DMS114 treated with DMSO at 0.1 percent for 48 hours (cell line): ENCODE measurements around the gene ENTPD1.
"Not testable (repeated sequence)": the region's sequence is repeated elsewhere in the genome, so short reads cannot be mapped to it uniquely, and the experiment has no call there.

Experiments used
- DNase-seq: peaks from one replicate; lab custom pipeline; 2025; ENCODE audit not compliant: unreplicated experiment; lab: John Stamatoyannopoulos, UW

ENTPD1 gene

GRCh38 chr10:95756041-95756761 lies at the start of gene ENTPD1:
ENTPD1 (plus strand) TSS chr10:95756163; CDS start chr10:95756240, 77 bp downstream.
- no peak for DNase-seq

GRCh38 chr10:95706573-95706972 lies 49.4 kb upstream of the ENTPD1 start:
- no peak for DNase-seq

DNA sequence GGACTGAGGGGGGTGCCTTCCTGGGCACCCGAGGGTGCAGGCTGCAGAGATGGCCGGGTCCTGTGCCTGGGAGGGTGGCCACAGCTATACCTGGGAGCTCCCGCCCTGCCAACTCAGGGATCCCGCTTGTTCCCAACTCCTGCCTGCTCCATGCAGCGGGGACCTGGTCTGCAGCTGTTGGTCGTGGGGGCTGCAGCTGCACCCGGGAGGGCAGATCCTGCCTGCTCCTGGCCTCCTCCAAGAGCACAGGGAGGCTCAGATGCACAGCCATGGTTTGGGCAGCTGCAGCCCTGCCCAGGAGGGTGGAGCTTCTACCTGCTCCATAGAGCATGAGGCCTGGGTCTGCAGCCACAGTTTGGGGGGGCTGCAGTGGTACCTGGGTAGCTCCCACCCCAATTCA lies 49.0 kb upstream of the ENTPD1 start:
- no peak for DNase-seq

GRCh38 chr10:95711492-95711891 lies 44.5 kb upstream of the ENTPD1 start:
- DNase-seq: no peak

GRCh38 chr10:95716466-95716865 lies 39.5 kb upstream of the ENTPD1 start:
- DNase-seq: no peak

DNA sequence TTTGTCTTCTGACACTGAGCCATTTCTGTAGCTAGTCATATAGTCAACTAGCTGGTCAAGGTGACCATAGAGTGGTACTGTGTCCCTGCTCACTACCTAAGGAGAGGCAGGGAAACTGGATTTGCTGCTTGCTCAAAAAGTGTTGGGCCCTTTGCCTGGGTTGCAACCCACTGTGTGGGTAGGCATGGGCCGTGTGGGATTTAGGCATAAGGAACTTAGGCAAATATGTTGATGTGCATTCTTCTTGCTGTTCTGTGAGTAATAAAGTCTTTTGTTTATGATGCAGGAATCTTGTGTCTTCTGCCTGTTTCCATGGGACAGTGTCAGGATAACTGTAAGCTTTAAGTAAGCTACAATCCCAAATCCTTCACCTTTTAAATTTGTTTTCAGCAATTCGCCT lies 39.1 kb upstream of the ENTPD1 start:
- DNase-seq: no peak

GRCh38 chr10:95720745-95721144 lies 35.2 kb upstream of the ENTPD1 start:
- DNase-seq: not testable (repeated sequence)

DNA sequence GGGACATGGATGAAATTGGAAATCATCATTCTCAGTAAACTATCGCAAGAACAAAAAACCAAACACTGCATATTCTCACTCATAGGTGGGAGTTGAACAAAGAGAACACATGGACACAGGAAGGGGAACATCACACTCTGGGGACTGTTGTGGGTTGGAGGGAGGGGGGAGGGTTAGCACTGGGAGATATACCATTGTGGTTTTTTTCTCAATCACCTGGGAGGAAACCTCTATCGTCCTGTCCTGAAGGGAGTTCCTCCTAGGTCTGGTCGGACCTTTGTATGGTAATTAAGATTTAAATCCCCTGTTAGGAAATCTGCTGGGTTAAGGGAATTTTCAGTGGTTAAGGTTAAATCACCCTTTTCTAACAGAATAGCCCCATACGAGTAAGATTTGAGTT lies 33.5 kb upstream of the ENTPD1 start:
- not testable (repeated sequence) for DNase-seq

DNA sequence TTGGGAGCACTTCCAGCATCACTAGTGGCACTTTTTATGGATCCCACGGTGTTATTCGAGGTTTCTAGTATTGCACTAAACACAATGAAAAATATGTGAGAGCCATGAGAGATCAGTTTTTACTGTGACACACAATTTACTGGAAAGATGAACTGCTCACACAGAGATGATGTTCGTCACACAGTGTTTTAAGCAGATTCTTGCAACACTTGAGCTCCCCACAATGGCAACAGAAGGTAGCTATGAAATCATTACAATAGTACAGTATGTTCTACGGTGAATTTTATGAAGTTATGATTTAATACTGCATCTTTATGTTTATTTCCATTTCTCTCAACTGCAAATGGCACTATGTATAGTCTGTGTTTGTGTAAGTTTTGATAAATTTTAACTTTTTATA lies 27.4 kb upstream of the ENTPD1 start:
- peak; percentile 7 for DNase-seq

GRCh38 chr10:95729323-95730055 lies 26.5 kb upstream of the ENTPD1 start:
- no peak for DNase-seq

DNA sequence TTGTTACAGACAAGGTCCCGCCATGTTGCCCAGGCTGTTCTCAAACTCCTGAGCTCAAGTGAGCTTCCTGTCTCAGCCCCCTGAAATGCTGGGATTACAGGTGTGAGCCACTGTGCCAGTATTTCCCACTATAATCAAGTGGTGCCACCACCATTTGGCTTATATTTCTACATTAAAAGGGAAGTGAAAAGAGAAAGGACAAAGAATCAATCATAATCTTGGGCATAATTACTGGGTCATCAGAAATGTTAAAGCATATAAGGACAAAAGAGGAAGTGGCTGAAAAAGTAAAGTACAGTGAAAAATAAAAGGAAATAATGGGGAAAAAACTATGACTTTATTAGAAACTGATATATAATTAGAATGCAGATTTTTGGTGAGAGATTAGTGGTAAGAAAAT lies 25.7 kb upstream of the ENTPD1 start:
- DNase-seq: no peak

GRCh38 chr10:95732907-95733306 lies 23.1 kb upstream of the ENTPD1 start:
- DNase-seq: not testable (repeated sequence)

DNA sequence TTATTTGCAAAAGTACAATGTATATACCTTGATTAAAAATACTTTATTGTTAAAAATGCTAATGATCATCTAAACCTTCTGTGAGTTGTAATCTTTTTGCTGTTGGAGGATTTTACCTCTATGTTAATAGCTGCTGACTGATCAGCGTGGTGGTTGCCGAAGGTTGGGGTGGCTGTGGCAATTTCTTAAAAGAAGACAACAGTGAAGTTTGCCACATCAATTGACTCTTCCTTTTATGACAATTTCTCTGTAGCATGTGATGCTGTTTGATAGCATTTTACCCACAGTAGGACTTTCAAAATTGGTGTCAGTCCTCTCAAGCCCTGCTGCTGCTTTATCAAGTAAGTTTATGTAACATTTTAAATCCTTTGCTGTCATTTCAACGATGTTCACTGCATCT lies 16.9 kb upstream of the ENTPD1 start:
- no peak for DNase-seq

DNA sequence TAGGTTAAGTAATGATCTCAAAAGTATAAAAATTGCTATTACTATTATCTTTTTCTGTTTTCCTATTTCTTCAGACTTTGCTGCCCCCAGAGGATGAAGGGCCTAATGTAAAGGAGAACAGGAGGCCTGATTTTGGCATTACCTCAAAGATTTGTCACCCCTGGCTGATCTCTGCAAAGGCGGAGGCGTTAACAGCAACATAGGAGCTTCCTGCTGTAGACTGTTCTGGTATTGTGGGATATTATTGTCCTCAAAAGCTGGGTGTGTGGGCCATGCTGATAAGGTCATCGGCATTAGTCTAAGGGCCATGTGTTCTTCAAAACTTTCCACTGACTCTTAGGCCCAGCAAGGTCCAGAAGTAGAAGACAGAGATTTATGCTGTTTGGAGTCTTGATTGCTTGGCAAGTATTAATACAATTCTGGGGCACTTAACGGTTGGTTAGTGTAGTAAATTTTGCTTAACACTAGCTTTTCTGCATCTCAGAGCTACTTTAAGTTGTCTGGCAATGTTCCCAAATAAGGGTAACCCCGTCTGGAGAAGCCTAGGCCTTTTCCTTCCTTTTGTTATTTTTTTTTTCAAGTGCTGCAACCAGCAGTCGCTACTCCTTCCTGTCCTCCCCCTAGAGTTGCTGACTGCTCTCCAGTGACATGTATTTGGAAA lies 14.0 kb upstream of the ENTPD1 start:
- no peak for DNase-seq

GRCh38 chr10:95742485-95742884 lies 13.5 kb upstream of the ENTPD1 start:
- DNase-seq: no peak

- DNase-seq: no peak
Observed at GRCh38 chr10:95742962-95743535, 12.9 kb upstream of the ENTPD1 start.

GRCh38 chr10:95745501-95745900 lies 10.5 kb upstream of the ENTPD1 start:
- DNase-seq: no peak

GRCh38 chr10:95748349-95748748 lies 7.6 kb upstream of the ENTPD1 start:
- DNase-seq: no peak

- DNase-seq: no peak
Observed at GRCh38 chr10:95755511-95756004, 405 bp upstream of the ENTPD1 start.

DNA sequence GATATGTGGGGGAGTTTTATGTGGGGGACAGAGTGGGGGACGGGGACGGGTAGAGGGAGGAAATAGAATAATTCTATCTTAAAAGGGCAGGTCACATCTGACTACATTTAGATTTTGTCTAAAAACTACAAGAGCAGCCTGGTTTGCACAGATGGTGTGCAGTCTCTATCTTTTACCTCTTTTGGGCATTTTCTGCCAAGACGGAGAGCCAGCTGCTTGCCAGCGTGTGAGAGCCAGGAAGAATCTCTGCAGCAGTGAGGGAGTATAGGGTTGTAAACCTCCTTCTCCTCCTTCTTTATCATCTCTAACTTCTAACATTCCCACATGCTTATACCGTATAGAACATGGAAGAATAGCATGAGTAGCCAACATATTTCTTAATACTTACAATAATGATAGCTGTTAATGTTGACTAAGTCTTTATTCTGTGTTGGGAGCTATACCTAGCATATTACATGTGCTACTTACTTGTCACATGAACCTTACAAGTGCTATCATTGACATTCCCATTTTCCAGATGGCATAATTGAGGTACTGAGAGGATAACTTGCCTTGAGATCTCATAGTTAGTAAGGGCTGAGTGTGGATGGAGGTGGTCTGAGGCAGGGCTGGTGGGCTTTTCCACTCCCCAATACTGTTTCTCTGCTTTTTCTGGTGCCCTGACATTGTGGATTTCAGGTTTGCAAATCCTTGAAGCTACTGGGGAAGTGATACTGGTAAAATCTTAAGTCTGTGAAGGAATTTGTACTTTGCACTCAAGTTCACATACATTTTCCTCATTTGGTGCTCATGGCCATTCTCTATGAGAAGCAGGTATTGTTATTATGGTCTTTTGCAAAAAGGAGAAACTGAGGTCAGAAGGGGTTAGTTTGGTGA lies 1.1 kb downstream of the ENTPD1 start:
- no peak for DNase-seq
